Nephron (organoid): ENCODE results near the gene NUAK2.

ENCODE experiments used
- H3K27ac Mint-ChIP-seq, 3 experiments: 2 replicates each; pipeline ENCODE4 v1.8.0; 2020; ENCODE audit warnings: mixed read lengths in 3 of 3, mild to moderate bottlenecking in 2 of 3, moderate library complexity in 1 of 3
- H3K27me3 Mint-ChIP-seq: 2 replicates; pipeline ENCODE4 v1.8.0; 2021; ENCODE audit warnings: low read depth, mild to moderate bottlenecking, moderate library complexity, mixed read lengths
- H3K36me3 Mint-ChIP-seq: 2 replicates; pipeline ENCODE4 v1.8.0; 2020; ENCODE audit warnings: low read depth, mixed read lengths
- H3K4me1 Mint-ChIP-seq: 2 replicates; pipeline ENCODE4 v1.8.0; 2020; ENCODE audit warnings: mixed read lengths
- H3K4me3 Mint-ChIP-seq, 3 experiments: 2 replicates each; pipeline ENCODE4 v1.8.0; 2020; ENCODE audit warnings: mild to moderate bottlenecking in 3 of 3, mixed read lengths in 3 of 3, moderate library complexity in 2 of 3
- H3K9me3 Mint-ChIP-seq: 2 replicates; pipeline ENCODE4 v1.8.0; 2020; ENCODE audit warnings: mixed read lengths
- CTCF ChIP-seq, 3 experiments: fragments of 200-600 bp; sonication (generic); IDR thresholded peaks; one replicate each; pipeline ENCODE4 v1.5.0; 2021; ENCODE audit warnings: antibody characterized with exemption in 3 of 3; ENCODE audit not compliant: unreplicated experiment in 3 of 3

Gene NUAK2

GRCh38 chr1:205258719-205259118 is 62.8 kb downstream of the NUAK2 start:
- Mint-ChIP-seq H3K4me3 (no peak overlapping the region), H3K4me1 (peaks cover 79% of the 10 kb centered on the region), H3K36me3 (no peaks in the 10 kb centered on the region), H3K27me3 (no peaks in the 10 kb centered on the region), H3K9me3 (no peaks in the 10 kb centered on the region), H3K27ac (peak overlapping the region in 2 of 3 experiments; percentile 64 to 70)
- TF ChIP-seq CTCF (IDR thresholded peaks at IDR 0.05; ENCODE audit: unreplicated experiment in 3 of 3) = no peak

- no peak overlapping the region for H3K4me3 Mint-ChIP-seq
- no peaks in the 10 kb centered on the region for H3K27me3 Mint-ChIP-seq
- TF ChIP-seq CTCF (IDR thresholded peaks at IDR 0.05; ENCODE audit: unreplicated experiment in 3 of 3) = no peak
- H3K9me3 Mint-ChIP-seq = no peaks in the 10 kb centered on the region
- no peak overlapping the region for H3K27ac Mint-ChIP-seq
- no peaks in the 10 kb centered on the region for H3K36me3 Mint-ChIP-seq
- peaks cover 78% of the 10 kb centered on the region for H3K4me1 Mint-ChIP-seq
Observed at GRCh38 chr1:205258261-205258691, 63.3 kb downstream of the NUAK2 start.

GRCh38 chr1:205257735-205258134 is 63.8 kb downstream of the NUAK2 start:
- no peaks in the 10 kb centered on the region for H3K36me3 Mint-ChIP-seq
- TF ChIP-seq CTCF (IDR thresholded peaks at IDR 0.05; ENCODE audit: unreplicated experiment in 3 of 3) = no peak
- H3K9me3 Mint-ChIP-seq = no peaks in the 10 kb centered on the region
- H3K27me3 Mint-ChIP-seq = no peaks in the 10 kb centered on the region
- H3K27ac Mint-ChIP-seq = peak overlapping the region in 2 of 3 experiments; percentile 27 to 55
- H3K4me3 Mint-ChIP-seq = no peak overlapping the region
- H3K4me1 Mint-ChIP-seq = peaks cover 77% of the 10 kb centered on the region

- Mint-ChIP-seq H3K4me1 (peaks cover 70% of the 10 kb centered on the region), H3K9me3 (no peaks in the 10 kb centered on the region), H3K36me3 (no peaks in the 10 kb centered on the region), H3K27ac (peak overlapping the region in 1 of 3 experiments; percentile 55), H3K4me3 (no peak overlapping the region), H3K27me3 (no peaks in the 10 kb centered on the region)
- TF ChIP-seq CTCF (IDR thresholded peaks at IDR 0.05; ENCODE audit: unreplicated experiment in 3 of 3) = no peak
Observed at GRCh38 chr1:205256951-205257625, 64.5 kb downstream of the NUAK2 start.

- Mint-ChIP-seq H3K36me3 (no peaks in the 10 kb centered on the region), H3K4me1 (peaks cover 63% of the 10 kb centered on the region), H3K4me3 (no peak overlapping the region), H3K9me3 (no peaks in the 10 kb centered on the region), H3K27me3 (no peaks in the 10 kb centered on the region), H3K27ac (peak overlapping the region; percentile 8 to 62 (median 35))
- peak; percentile 91 to 97 (median 92) for TF ChIP-seq CTCF (IDR thresholded peaks at IDR 0.05; ENCODE audit: unreplicated experiment in 3 of 3)
Observed at GRCh38 chr1:205255941-205256780, 65.4 kb downstream of the NUAK2 start.
